HepG2 (cell line): Measurements from ENCODE around the gene SPHK1. TPM values are rescaled to one million over a fixed set of nuclear protein-coding genes. Genes with fewer than 3 reads are reported as not detected.

Source experiments
- BRCA1 ChIP-seq: sonication (generic); formaldehyde crosslinking; IDR thresholded peaks from 2 replicates; pipeline ENCODE4 v1.4.0; 2020; ENCODE audit warnings: missing genetic modification reagents
- CAMTA2 ChIP-seq: sonication (generic); formaldehyde crosslinking; IDR thresholded peaks from 2 replicates; pipeline ENCODE4 v1.4.0; 2020; ENCODE audit warnings: mild to moderate bottlenecking, missing genetic modification reagents, borderline replicate concordance
- ETV5 ChIP-seq: IDR thresholded peaks from 2 replicates; pipeline ENCODE4 v1.6.1; 2018; ENCODE audit warnings: missing biosample characterization, missing genetic modification reagents, inconsistent platforms, borderline replicate concordance
- FOXK2 ChIP-seq: fragments of 450-650 bp; IDR thresholded peaks from 2 replicates; pipeline ENCODE4 v1.6.1; 2016
- GLI4 ChIP-seq: sonication (generic); formaldehyde crosslinking; IDR thresholded peaks from 2 replicates; pipeline ENCODE4 v1.5.1; 2020; ENCODE audit warnings: missing genetic modification reagents, mild to moderate bottlenecking, moderate library complexity, borderline replicate concordance
- MLX ChIP-seq: IDR thresholded peaks from 2 replicates; pipeline ENCODE4 v1.6.1; 2016
- NFATC3 ChIP-seq: sonication (generic); formaldehyde crosslinking; IDR thresholded peaks from 2 replicates; pipeline ENCODE4 v1.5.1; 2020; ENCODE audit warnings: mild to moderate bottlenecking, missing genetic modification reagents
- PAF1 ChIP-seq: IDR thresholded peaks from 2 replicates; pipeline ENCODE4 v1.6.1; 2016; ENCODE audit warnings: missing genetic modification reagents, missing compliant biosample characterization
- PREB ChIP-seq: sonication (generic); formaldehyde crosslinking; IDR thresholded peaks from 2 replicates; pipeline ENCODE4 v1.4.0; 2020; ENCODE audit warnings: missing genetic modification reagents
- RBFOX2 ChIP-seq: fragments of 200-400 bp; formaldehyde crosslinking; IDR thresholded peaks from 2 replicates; pipeline ENCODE4 v1.6.1; 2017; ENCODE audit warnings: low read depth, mild to moderate bottlenecking, low read length
- SKIL ChIP-seq: sonication (generic); formaldehyde crosslinking; IDR thresholded peaks from 2 replicates; pipeline ENCODE4 v1.8.0; 2022; ENCODE audit warnings: missing genetic modification reagents, mild to moderate bottlenecking, moderate library complexity, borderline replicate concordance
- ZBTB25 ChIP-seq: IDR thresholded peaks from 2 replicates; pipeline ENCODE4 v1.6.1; 2018; ENCODE audit warnings: missing genetic modification reagents
- ZMYM4 ChIP-seq: sonication (generic); formaldehyde crosslinking; IDR thresholded peaks from 2 replicates; pipeline ENCODE4 v1.8.1; 2023; ENCODE audit warnings: mild to moderate bottlenecking, missing genetic modification reagents
- ZNF280D ChIP-seq: sonication (generic); formaldehyde crosslinking; IDR thresholded peaks from 2 replicates; pipeline ENCODE4 v1.5.1; 2020; ENCODE audit warnings: mild to moderate bottlenecking, missing genetic modification reagents
- ZNF564 ChIP-seq: sonication (generic); formaldehyde crosslinking; IDR thresholded peaks from 2 replicates; pipeline ENCODE4 v1.8.1; 2023; ENCODE audit warnings: mild to moderate bottlenecking, missing genetic modification reagents
- ZNF713 ChIP-seq: sonication (generic); formaldehyde crosslinking; IDR thresholded peaks from 2 replicates; pipeline ENCODE4 v1.4.0; 2020; ENCODE audit warnings: mild to moderate bottlenecking, missing genetic modification reagents
- ZSCAN29 ChIP-seq: sonication (generic); formaldehyde crosslinking; conservative IDR thresholded peaks from 2 replicates; pipeline ENCODE4 v1.4.0; 2020; ENCODE audit warnings: mild to moderate bottlenecking, missing genetic modification reagents
- ZXDC ChIP-seq: sonication (generic); formaldehyde crosslinking; IDR thresholded peaks from 2 replicates; pipeline ENCODE4 v1.5.0; 2020; ENCODE audit warnings: mild to moderate bottlenecking, missing genetic modification reagents
- polyA plus RNA-seq, 8 experiments: library from polyadenylated mRNA; depleted of rRNA in 3 of 8; stranded (reverse) in 7 of 8; unstranded in 1 of 8; fragments of >200 nt; fragmentation: Illumina TruSeq in 4 of 8; extraction: Trizol in 4 of 8; gene quantifications; 2 replicates each; pipeline versions ENCODE4 v1.2.1 to v1.2.3, GENCODE V29; 2011 to 2016; ENCODE audit warnings: low read depth in 4 of 8, missing spikeins in 1 of 8, mixed read lengths in 1 of 8; ENCODE audit not compliant: insufficient read depth in 1 of 8
- total RNA-seq, 5 experiments: library from RNA; depleted of rRNA; stranded (reverse); fragments of >200 nt; fragmentation: Illumina TruSeq; extraction: Trizol; gene quantifications; 2 replicates each; pipeline ENCODE4 v1.2.3, GENCODE V29; 2016; ENCODE audit warnings: low read depth in 1 of 5

Gene SPHK1
- total and polyA plus RNA-seq, 2 of the 13 experiments (the other 11 are each of a cell fraction or from before 2014, with no cell fraction given): 129 to 160 TPM

- TF ChIP-seq FOXK2 (no peak), ZNF713 (CRISPR knock-in tag) (no peak), SKIL (CRISPR knock-in tag) (no peak), ZXDC (CRISPR knock-in tag) (peak; percentile 94; the same call in 1 of the 2 replicates), NFATC3 (CRISPR knock-in tag) (peak; percentile 99), ZMYM4 (CRISPR knock-in tag) (peak; percentile 78), ZBTB25 (peak; percentile 96), BRCA1 (CRISPR knock-in tag) (peak; percentile 99), CAMTA2 (CRISPR knock-in tag) (no peak), GLI4 (peak; percentile 93), ETV5 (peak; percentile 86), PAF1 (CRISPR knock-in tag) (no peak), RBFOX2 (peak; percentile 86), MLX (peak; percentile 78; the same call in 1 of the 2 replicates), ZNF280D (CRISPR knock-in tag) (peak; percentile 97; the same call in 1 of the 2 replicates), PREB (CRISPR knock-in tag) (peak; percentile 99), ZSCAN29 (peak; percentile 72; the same call in 1 of the 2 replicates), ZNF564 (CRISPR knock-in tag) (peak; percentile 98)
These were observed 1.7 kb downstream of the SPHK1 start (continued) for GRCh38 chr17:76385892-76386786.
